CD4-positive, alpha-beta T cell treated with Interleukin-17A for 4 hours (primary cell): Measurements from ENCODE around the gene AP1G2.
A peak's percentile ranks its signal among the peaks of the same experiment; 100 is the strongest.
"Not testable (repeated sequence)": the region's sequence is repeated elsewhere in the genome, so short reads cannot be mapped to it uniquely, and the experiment has no call there.

Experiments
- DNase-seq: peaks from one replicate; pipeline ENCODE4 v3.0.0-alpha.2; 2020; ENCODE audit warnings: mixed read lengths

Gene AP1G2

DNA sequence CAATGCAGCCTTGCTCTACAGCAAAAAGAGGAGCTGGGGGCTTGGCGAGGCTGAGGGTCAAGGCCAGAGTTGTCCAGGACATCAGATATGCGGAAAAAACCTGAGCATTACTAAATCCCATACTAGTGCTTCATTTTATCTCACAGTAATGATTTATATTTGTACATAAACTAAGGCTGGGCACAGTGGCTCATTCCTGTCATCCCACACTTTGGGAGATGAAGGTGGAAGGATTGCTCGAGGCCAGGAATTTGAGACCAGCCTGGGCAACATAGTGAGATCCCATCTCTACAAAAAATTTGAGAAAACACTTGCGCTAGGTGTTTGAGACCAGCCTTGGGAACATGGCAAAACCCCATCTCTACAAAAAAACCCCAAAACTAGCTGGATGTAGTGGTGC is 22.6 kb upstream of the AP1G2 start:
- no peak for DNase-seq

DNA sequence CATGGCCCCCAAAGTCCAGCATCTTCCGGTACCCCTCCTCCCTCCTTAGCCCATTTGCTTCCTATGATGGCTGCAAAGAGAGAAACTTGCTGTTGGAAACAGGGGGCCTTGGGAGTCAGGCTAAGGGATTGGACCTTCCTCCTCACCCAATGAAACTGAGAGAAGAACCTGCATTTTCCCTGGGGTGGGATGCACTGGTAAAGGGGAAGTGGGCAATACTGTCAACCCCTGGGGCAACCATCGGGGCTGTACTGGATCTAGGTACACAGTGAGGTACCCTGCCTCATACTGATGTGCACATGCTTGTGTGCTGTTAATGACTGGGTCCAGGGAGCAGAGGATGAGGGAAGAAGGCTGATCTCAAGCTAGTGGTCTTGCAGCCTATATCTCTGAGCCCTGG is 22.0 kb upstream of the AP1G2 start:
- no peak for DNase-seq

DNA sequence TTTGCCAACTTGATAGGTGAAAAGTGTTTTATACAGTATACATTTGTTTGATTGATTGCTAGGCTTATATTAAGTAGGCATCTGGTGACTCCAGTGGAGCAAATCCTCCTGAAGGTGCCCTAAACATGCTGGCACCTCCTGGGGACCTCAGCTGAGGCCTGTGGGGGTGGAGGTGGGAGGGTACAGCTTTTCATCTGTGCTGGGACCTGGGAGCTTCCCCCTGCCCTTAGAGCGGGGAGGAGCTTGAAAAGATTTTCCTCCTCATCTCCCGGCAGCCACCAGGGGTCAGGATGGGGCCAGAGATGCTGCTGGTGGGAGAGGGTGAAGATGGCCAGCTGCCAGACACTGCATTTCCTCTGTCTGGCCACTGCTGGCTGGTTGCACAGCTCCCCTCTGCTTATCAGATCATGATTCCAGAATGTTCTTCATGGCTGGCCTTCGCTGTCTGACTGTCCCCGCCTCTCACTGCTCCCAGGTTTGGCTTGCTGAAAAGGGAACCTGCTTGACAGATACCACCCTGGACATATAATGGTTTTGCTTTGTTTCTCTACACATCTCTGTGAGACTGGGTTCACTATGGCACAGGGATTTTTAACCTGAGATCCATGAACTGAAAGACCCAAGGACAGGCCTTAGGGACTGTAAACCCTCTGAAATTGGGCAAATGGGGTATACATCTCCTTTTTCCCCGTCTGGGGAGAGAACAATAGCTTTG is 21.4 kb upstream of the AP1G2 start:
- peak; percentile 88 for DNase-seq

DNA sequence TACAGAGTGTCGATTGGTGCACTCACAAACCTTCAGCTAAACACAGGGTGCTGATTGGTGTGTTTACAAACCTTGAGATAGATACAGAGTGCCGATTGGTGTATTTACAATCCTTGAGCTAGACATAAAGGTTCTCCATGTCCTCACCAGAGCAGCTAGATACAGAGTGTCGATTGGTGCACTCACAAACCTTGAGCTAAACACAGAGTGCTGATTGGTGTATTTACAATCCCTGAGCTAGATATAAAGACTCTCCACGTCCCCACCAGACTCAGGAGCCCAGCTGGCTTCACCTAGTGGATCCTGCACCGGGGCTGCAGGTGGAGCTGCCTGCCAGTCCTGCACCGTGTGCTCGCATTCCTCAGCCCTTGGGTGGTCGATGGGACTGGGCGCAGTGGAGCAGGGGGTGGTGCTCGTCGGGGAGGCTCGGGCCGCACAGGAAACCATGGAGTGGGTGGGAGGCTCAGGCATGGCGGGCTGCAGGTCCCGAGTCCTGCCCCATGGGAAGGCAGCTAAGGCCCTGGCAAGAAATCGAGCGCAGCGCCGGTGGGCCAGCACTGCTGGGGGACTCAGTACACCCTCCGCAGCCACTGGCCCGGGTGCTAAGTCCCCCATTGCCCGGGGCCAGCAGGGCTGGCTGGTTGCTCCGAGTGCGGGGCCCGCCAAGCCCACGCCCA is 17.1 kb upstream of the AP1G2 start:
- DNase-seq, result not testable (repeated sequence)

DNA sequence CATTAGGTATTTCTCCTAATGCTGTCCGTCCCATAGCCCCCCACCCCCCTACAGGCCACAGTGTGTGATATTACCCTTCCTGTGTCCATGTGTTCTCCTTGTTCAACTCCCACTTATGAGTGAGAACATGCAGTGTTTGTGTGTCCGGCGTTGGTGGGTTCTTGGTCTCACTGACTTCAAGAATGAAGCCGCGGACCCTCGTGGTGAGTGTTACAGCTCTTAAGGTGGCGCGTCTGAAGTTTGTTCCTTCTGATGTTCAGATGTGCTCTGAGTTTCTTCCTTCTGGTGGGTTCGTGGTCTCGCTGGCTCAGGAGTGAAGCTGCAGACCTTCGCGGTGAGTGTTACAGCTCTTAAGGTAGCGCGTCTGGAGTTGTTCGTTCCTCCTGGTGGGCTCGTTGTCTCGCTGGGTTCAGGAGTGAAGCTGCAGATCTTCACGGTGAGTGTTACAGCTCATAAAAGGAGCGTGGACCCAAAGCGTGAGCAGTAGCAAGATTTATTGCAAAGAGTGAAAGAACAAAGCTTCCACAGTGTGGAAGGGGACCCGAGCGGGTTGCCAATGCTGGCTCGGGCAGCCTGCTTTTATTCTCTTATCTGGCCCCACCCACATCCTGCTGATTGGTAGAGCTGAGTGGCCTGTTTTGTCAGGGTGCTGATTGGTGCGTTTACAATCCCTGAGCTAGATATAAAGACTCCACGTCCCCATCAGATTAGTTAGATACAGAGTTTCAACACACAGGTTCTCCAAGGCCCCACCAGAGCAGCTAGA is 16.4 kb upstream of the AP1G2 start:
- not testable (repeated sequence) for DNase-seq

DNA sequence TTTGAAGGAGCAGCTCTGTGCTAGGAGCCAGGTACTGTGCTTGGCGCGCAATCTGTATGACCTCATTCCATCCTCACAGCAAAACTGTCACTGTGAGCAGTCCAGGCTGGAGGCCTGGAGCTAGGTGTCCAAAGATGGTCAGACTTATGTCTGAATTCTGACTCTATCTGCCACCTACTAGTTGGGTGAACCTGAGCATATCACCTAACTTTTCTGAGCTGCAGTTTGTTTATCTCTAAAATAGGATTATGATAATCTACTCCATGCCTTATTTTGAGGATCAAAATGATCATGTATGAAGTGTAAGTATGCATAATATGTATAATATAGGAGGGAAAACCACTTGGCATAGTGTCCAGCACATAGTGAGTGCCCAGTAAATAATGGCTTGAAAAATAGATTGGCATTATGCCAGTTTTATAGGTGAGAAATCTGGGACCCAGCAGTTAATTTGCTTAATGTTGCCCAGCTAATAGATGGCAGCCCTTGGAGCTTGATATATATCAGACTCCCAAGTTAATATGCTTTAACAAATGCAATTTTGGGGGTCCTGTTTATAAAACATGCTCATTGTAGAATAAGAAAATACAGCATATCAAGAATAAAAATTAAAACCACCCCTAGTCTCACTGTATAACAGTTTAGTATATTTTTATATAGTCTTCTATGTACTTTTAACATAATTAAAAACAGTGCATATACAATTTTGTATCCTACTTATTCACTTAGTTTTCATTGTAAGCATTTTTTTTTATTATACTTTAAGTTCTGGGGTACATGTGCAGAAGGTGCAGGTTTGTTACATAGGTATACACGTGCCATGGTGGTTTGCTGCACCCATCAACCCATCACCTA is 15.5 kb upstream of the AP1G2 start:
- DNase-seq, result no peak

DNA sequence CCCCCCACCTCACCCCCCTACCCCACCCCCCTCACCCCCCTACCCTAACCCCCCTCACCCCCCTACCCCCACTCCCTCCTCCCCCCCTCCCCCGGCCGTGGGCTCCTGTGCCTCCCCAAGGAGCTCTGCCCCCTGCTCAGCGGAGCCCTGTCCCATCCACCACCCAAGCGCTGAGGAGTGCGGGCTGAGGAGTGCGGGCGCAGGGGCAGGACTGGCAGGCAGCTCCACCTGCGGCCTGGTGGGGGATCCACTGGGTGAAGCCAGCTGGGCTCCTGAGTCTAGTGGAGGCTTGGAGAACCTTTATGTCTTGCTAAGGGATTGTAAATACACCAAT is 13.3 kb upstream of the AP1G2 start:
- no peak for DNase-seq

DNA sequence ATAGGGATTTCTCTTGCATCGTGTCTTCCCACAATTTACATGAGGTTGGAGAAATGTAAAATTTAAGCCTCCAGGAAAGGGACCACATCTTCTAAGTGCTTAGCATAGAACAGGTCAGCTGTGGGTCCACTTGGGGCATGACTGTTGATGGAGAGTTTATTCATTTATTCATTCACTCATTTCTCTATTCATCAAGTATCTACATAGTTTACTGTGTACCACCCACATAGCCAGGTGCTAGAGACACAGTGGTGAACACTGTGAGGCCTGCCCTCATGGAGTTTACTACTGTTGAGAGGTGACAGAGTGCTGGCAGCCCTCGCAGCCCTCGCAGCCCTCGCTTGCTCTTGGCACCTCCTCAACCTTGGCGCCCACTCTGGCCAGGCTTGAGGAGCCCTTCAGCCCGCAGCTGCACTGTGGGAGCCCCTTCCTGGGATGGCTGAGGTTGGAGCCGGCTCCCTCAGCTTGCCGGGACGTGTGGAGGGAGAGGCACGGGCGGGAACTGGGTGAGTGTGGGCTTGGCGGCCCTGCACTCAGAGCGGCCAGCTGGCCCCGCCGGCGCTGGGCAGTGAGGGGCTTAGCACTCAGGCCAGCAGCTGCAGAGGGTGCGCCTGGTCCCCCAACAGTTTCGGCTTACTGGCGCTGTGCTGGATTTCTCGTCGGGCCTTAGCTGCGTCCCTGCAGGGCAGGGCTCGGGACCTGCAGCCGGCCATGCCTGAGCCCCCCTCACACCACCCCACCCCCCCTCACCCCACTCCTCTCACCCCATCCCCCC is 12.7 kb upstream of the AP1G2 start:
- no peak for DNase-seq

DNA sequence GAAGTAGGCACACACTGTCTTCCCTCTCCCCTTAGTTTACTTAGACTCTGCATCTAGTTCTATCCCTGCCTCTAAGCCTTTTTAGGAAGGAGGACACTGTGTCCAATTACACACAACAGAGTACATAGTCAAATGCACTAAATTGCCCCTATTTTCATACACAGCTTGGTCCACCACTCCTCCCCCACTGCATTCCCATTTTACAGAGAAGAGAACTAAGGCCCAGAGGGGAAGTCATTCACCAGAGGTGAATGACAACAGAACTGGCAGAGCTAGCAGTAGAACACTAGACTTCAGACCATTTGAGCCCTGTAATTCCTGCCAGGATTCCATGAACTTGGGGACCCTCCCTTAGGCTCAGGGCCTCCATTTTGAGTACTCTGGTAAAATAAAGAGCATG is 12.1 kb upstream of the AP1G2 start:
- no peak for DNase-seq

DNA sequence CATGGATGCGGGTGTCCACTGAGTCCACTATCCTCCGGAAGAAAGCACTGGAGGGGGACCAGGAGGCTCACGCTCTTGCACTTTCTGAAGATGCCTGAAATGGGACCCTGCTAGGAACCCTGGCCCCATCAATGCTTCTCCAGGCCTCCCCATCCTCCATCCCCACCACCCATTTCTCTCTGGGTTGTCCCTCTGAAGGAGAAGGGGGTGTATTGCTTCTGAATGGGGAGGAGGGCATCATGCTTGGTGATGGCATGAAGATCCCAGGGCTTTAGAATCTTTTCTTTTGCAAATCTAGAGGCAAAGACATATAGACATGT is 11.7 kb upstream of the AP1G2 start:
- no peak for DNase-seq

DNA sequence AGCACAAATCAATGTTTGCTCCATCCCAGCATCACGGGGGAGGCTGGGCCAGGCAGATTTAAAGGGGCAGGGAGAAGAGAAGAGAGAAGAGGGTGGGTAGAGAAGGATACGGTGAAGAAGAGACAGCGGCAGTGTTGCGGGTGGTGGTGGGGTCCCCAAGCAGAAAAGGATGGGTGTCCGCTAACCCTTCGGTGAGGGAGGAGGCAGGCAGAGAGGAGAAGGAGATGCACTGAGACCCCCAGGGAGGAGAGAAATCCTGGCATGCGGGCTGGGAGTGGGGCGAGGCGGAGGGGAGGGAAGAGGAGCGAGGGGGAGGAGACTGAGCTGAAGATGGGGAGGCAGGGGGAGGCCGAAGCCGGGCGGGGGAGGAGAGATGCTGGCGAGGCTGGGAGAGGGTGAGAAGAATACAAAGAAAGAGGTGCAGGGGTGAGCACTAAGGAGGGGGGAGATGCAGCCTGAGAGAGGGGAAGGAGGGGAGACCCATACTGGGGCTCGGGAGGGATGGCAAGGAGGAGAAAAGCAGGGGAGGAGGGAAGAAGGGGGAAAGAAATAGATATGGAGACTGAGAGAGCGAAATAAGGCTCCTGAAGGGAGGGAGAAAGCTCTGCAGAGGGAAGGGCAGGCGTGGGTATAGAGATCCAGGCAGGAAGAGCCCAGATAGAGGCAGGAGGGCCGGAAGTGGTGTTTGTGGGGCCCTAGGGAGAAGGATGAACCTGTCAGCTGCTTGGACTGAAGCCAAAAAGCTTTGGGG is 11.1 kb upstream of the AP1G2 start, which contains the start of gene JPH4:
JPH4 (minus strand) TSS at position 231 of the 751 bp plus-strand sequence. CDS start 1,337 bp downstream, outside the sequence.
- DNase-seq, result no peak

DNA sequence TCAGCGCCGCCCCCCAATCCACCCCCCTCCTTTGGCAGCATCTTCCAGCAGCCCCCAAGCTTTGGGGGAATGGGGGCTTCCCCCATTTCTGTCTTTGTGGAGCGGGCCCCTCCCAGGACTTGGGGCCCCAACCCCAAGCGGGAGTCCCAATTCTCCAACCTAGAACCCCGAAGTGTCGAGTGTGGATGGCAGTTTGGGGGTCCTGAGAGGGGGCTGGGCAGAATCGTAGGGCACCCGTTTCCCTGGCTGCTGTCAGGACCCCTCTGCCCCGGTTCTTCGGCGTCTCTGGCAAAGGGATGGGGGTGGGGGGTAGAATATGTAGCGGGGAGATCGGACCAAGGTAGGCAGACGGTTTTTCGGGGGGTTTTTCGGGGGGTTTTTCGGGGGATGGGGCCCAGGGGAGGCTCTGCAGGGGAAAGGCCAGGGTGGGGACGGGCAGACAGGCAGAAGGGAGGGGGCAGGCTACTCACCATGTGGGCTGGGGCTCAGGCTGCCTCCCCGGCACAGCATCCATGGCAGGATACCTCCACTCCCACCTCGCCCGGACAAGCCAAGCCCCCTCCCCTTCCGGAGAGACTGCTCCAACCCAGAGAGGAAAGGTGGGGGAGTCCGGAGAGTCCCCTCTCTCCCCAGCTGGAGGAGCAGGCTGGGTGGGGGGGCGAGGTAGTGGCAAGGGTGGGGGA is 10.3 kb upstream of the AP1G2 start:
- no peak for DNase-seq

DNA sequence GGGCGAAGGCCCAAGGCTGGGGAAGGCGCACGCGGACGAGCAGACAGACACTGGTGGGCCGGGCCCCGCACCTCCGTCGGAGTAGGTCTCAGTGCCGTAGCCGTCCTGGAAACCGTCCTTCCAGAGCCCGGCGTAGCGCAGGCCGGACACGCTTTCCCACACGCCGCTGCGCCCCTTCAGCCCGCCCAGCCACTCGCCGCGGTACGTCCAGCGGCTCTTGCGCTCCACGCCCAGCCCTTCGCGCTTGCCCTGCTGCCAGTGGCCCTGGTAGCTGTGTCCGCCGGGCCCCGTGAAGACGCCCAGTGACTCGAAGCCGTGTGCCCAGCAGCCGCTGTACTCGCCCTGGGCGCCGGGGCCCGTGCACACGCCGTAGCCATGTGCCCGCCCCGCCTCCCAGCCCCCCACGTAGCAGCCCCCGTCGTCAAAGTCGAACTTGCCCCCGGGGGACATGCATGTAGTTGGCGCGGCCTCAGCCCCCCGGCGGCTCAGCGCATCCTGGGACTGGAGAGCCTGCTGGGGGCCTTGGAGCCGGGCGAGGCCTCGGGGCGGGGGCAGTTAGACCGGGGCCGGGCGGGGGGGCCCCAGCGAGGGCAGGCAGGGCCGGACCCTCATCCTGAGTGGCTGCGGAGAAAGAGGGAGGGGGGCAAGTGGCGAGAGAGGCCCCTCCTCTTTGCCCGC is 9.6 kb upstream of the AP1G2 start:
- no peak for DNase-seq

DNA sequence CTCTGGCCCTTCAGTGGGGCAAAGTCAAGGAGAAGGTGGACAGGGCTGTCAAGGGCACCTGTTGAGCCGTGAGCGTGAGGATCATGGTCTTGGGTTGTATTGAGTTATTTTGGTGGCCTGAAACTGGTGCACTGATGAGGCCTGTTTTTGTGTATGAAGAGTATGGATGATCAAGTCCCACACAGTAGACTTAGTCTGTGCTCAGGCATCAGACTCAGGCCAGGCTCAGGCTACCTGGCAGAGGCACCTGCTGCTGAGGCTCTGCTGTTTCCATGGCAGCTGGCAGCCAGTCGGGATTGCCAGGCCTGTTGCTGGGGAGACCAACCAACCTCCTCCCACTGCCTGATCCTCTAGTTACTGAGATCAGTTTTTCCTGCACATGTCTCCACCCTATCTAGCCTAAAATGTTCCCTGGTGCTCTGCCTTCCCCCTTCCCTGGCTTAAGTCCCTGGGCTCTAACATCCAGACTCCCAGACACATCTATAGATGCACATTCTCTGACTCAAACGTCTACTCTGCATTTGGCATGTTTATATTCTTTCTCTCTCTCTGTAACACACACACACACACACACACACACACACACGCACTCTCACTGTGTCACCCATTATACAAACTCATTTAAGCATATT is 5.9 kb upstream of the AP1G2 start:
- DNase-seq, result no peak

DNA sequence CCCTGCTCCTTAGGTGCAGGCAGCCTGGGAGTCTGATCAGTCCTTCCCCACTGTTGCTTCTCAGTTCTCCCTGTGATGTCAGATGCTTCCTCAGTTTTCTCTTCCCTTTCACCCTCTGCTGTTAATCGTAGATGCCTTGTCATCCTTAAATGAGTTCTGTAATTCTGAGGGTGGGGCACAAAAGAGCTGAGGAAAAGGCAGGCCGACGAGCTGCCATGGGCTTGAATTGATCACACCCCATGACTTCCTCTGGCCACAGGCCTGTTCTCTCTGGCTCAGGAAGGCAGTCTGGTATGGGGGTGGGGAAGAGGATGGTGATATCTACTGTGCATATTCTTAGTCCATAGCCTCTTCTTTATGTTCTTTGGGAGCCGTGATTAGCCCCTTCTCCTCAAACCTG is 5.2 kb upstream of the AP1G2 start:
- no peak for DNase-seq

DNA sequence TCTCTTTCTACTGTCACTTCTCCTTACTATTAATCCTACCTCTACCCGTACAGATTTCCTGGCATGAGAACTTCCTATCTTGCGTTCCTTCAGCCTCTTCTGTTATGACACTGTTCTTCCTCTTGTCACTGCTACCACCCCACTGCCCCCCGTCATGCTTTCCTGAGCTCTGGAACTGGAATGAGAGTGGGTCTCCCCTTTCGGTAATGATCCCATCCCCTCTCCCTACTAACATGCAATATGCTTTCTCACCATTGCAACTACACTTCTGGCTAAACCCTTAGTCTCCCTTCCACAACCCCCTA is 4.9 kb upstream of the AP1G2 start:
- no peak for DNase-seq

DNA sequence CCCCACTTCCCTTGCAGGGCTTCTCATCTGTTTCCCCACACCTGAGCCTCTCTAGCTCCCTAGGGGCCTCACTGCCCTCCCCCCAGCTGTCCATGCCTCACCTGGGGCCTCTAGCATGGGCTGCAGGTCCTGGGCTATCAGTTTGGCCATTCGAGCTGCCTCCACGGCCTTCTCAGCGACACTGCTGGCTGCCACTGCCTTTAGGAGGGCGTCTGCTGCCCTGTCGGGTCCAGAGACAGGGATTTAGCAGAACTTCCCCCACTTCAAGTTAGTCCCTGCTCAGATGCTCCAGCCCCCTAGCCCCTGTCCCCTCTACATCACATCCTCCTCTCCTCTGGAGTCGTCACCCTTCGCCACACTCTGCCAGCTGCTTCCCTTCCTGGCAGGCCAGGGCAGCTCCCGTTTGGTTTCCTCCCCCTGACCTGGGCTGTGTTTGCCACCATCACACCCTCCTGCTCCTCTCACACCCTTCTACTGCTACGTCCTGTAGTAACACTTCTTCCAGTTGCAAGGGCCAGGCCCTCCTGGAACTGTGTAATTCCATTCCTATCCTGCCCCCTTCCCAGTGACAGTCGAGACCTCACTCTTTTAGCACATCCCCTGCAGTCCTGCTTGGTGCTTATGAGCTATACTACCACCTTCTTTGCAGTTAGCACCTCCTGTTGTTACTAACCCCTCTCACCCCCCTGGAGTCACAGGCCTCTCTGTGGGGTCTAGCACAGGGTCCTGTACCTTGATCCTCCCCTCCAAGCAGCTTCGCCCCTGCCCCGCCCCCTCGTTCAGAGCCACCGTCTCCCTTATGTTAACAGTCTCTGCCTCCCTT is 4.3 kb upstream of the AP1G2 start:
- no peak for DNase-seq

DNA sequence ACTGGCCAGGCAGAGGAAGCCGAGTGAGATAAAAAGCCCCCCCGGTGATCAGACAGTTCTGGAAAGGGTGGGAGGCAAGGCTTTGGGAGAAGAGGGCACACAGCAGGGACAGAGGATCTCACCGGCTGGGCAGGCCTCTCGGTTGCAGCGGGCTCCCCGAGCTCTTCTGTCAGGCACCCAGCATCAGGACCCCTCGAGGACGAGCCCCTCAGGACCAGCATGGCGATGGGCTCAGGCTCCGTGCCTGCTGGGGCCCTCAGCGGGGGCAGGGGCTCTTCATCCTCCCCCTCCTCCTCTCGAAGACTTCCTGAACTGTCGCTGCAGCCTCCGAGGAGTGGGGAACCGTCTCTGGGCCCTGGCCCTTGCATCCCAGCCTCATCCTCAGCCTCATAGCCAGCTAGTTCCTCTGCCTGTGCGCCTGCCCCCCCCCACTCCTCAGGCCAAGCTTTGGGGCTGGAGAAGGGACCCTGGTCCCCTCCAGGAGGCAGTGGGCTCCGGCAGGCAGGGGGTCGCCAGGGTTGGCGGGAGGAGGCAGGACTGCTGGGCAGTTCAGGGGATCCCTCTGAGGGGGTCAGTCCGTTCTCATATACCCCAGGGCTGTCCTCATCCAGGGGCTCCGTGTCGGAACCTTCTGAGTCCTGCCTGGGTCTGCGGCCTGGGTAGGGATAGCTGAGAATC is 3.4 kb upstream of the AP1G2 start:
- DNase-seq, result no peak
